CD4-positive, alpha-beta T cell treated with Interleukin-4 for 4 hours (primary cell): ENCODE measurements around the gene ABHD3.
"Not testable (repeated sequence)": the region's sequence is repeated elsewhere in the genome, so short reads cannot be mapped to it uniquely, and the experiment has no call there.

Source experiments
- DNase-seq: peaks from one replicate; pipeline ENCODE4 v3.0.0-alpha.2; 2020

ABHD3 gene

DNA sequence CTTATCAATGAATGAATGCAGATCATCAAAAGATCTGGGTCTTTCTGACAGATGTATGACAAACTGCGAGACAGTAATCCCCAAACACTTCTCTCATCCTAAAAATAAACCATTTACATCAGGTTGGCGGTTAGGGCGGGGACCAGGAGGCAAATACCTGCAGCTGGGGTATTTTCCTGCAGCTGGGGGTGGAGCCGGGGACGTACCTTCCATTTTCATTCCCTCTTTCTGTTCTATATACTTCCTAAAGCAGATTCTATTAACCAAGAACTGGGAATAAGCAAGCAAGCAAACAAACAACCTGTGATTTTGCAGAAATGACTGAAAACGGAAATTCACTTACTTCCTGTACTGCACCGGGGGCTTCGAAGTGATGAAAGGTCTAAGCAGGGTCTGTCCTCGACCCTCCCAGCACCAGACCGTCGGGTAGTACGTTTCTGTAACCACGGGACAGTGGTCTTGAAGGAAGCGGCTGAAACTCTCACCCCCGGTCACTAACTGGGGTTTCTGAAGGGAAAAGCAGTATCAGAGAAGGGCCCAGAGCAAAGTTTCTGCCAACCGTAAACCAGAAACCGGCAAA lies 1.2 kb downstream of the ABHD3 start:
- DNase-seq = peak; percentile 48

DNA sequence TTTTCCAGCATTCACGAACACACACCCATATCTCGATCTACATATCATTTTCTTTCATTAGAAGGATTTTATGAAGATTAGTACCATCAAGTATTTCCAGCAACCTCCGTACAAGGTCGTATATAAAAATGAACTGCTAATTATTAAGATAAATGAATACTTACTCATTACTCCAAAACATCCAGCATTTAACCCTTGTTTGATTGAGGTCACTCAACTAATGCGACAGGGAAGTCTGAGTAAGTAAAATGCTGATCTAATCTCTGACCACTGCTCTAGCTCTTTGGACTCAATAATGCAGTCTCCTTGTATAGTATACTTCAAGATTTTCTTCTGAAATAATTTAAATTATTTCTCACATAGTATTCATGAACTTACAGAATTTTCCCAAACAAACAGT lies 2.0 kb downstream of the ABHD3 start:
- no peak for DNase-seq

DNA sequence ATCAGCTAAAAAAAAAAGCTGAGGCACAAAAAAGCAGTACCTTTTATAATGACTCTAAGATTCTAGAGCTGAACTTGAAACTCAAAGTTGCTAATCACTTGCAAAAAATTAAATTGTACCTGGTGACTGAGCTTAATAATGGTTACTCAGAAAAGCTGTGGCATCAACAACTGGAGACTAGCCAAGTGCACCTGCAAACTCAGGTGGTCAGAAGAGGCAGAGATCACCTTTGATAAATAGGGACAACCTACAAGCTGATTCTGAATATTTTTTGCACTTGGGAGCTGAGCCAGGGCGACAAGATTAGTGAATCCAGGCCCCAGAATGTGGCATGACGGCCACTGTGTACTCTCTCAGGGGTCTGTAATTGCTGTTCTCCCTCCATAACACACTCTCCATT lies 3.0 kb downstream of the ABHD3 start:
- DNase-seq = no peak

DNA sequence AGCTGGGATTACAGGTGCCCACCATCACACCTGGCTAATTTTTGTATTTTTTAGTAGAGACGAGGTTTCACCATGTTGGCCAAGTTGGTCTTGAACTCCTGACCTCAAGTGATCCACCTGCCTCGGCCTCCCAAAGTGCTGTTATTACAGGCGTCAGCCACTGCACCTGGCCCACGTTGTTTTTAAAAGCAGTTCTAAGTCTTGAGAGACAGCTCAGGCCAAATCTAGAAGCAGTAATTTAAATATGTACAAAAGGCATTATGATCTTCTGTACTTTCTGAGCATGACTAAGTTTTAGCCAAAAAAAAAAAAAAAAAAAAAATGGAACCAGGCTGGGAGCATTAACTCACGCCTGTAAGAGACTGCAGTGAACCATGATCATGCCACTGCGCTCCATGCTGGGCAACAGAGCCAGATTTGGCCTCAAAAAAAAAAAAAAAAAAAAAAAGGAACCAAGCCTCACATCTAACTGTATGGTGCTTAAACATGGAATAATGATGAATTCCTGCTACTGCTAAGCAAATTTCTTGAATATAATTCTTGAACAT lies 4.0 kb downstream of the ABHD3 start:
- no peak for DNase-seq

DNA sequence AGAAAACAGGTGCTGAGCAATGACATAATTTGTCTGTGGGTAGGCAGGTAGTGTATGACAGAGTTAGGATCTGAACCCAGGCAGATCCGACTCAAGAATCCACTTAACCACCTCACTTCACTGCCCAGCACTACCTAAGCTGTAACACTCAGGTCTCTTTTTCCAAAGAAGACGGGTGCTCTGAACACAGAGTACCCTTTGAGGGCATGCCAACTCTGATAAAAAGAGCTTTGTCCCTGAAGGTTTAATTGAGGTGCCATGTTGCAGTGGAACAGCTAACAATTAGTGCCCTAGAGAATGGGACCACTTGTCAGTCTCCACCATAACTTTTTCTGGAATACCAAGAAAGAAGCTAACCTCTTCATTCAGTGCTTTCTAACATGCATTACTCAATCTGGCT lies 11.3 kb downstream of the ABHD3 start:
- no peak for DNase-seq

DNA sequence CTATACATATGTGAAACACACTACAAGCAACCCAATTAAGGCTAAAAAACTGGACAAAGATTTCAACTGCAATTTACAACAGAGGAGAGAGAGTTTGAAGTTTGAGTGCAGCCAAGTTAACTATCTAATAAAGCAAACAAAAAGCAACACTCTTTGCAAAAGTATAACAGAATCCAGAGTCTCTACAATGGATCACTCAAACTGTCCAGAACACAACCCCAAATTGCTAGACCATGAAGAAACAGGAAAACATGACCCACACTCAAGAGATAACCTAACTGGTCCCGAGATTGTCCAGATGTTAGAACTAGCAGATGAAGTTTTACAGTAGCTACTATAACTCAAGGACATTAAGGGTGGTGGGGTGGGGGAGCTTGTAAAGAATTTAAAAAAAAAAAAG lies 14.8 kb downstream of the ABHD3 start:
- DNase-seq = no peak

DNA sequence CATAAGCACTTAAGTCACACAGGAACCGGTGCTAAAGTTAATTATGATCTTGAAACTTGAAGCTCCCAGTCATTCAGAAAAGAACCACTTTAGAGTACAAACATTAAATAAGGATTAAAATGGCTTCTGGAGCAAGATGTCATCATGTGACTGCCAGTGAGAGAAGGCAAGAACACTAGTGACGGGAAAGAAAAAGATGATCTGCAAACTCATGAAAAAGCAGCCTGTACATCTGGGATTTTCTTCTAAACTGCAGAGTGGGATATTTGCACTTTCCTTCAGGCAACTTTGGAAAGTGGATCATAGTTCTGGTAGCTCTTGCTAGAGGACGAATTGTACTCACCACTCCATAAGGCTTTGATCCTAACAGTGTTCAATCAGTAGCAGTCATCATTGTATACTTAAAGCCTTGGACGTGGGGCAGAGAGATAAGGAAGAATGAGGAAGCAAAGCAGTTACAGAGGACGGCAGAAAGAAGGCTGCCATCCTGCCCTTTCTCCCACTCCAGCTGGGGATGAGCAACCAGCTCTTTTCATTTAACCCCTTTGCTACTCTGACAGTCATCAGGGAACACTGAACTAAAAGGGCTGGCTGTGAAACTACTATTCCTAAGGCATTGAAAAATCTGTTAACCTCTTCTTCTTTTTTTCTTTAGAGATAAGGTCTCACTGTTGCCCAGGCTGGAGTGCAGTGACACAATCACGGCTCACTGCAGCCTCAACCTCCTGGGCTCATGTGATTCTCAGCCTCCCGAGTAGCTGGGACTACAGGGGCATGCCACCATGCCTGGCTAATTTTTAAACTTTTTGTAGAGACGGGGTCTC lies 18.1 kb downstream of the ABHD3 start:
- DNase-seq = no peak

DNA sequence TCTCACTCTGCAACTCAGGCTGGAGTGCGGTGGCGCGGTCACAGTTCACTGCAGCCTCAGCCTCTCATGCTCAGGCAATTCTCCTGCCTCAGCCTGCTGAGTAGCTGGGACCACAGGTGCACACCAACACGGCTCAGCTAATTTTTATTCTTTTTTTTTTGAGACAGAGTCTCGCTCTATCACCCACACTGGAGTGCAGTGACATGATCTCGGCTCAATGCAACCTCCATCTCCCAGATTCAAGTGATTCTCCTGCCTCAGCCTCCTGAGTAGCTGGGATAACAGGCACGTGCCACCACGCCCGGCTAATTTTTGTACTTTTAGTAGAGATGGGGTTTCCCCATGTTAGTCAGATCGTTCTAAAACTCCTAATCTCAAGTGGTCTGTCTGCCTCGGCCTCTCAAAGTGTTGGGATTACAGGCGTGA lies 19.0 kb downstream of the ABHD3 start:
- DNase-seq = not testable (repeated sequence)

DNA sequence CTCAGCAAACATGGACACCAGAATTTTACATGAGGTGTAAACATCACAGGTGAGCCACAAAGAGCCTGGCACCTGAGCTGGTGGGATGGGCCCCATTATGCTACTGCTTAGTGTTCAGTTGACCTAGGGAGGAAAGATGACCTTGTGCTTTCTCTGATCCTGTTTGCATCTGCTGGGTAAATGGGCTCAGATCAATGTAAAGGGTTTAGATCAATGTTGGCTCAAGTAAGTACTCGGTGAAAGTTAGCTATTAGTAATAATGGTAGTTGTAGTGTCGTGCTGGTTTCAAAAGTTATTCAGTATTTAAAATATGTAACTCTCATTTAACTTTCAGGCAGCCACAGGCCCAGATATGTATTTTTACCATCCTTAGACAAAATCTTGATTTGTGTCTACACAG lies 19.8 kb downstream of the ABHD3 start:
- DNase-seq = no peak

DNA sequence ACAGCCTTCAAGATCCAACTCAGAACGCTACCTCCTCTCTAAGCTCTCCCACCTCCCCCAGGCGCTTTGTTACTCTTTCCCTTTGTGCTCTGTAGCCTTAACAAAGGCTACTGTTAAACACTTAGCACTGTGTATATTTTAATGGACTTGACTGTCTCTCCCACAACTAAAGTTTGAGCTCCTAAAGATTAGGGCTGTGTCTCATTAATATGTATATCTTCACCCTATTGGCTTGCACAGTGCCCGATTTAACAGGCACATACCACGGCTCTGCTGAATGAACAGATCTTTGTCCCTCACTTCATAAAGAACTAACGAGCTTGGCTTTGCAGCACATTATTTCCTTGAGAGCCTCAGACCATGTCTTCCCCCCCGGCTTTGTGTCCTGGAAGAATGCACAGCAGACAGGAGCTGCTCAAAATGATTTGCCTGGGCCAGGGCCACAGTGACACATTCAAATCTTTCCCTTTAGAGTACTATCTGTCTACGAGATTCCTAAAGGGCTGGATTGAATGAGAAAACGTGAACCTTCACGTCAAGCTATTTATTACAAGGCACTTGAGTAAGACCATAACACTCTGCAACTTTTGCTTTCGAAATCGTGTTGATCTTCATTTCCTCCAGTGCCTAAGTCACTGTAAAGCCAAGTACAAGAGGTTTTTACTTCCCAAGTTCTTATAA lies 22.1 kb downstream of the ABHD3 start:
- peak; percentile 54 for DNase-seq

DNA sequence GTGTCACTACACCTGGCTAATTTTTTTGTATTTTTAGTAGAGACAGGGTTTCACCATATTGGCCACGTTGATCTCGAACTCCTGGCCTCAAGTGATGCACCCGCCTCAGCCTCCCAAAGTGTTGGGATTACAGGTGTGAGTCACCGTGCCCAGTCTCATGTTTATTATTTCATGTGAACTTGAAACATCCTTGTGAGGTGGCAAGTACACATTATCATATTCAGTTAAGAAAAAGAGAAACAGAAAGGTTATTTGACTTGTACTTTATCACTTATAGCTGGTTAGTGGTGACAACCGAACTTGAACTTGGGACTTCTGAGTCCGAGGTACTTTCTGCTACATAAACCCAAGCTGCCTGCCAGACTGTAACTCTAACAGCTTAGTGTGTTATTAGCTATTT lies 24.4 kb downstream of the ABHD3 start:
- DNase-seq = no peak

DNA sequence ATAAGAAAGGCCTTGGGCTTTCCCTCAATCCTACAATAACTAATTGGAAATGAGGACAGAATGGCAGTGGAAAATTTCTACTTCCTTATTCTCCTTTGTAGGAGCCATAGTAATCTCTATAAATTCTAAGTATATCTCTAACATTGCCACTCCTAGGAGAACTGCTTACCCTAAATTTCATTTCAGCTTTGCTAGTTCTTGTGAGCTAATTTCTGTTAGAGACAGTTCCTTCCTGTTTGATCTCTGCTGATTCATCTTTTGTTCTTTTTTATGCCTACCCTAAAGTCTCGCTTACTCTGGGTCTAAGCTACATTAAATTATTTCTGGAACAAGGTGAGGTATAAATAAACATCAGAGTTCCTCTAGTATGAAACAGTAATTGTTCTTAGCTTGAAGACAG lies 25.7 kb downstream of the ABHD3 start:
- DNase-seq = no peak

DNA sequence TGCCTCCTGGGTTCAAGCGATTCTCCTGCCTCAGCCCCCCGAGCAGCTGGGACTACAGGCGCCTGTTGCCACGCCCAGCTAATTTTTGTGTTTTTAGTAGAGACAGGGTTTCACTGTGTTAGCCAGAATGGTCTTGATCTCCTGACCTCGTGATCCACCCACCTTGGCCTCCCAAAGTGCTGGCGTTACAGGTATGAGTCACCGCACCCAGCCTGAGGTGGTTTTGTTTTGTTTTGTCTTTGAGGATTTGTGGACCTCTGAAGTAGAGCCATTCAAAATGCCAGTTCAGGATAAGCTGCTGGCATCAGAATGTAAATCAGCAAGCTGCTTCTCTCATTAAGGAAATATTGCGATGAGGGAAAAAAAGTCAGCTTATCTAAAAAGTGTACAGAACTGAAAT lies 29.2 kb downstream of the ABHD3 start:
- DNase-seq = not testable (repeated sequence)

DNA sequence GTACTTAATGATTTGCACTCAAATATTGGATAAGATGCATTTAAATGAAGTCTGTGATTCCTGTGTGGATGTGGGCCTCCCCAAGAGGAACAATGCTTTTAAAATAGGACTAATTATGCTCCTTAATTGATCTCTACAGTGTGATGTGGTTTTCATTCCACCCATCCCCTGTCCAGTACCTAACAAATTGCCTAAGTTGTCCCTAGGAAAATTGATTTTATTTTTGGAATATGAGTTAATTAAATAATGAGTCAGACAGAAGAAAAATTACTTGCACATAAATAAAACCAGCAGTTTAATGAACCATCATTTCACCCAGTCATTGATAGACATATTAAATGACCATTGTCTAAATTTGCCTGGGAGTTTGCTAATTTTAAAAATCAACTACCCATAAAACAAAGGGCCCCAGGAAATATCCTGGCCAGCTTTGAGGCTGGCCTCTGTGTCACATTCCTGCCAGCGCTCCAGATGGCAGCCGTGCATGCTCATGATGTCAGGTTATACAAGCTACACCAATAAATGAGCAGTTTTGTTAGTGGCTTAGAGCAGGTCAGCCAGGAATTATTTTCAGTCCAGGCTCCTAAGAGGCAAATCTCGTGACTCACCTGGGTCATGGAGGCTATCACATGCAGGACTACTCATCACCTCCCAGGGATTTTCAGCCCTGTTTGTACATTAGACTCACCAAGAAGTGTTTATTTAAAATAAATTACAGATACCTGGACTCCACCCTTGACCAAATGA lies 31.9 kb downstream of the ABHD3 start:
- no peak for DNase-seq

DNA sequence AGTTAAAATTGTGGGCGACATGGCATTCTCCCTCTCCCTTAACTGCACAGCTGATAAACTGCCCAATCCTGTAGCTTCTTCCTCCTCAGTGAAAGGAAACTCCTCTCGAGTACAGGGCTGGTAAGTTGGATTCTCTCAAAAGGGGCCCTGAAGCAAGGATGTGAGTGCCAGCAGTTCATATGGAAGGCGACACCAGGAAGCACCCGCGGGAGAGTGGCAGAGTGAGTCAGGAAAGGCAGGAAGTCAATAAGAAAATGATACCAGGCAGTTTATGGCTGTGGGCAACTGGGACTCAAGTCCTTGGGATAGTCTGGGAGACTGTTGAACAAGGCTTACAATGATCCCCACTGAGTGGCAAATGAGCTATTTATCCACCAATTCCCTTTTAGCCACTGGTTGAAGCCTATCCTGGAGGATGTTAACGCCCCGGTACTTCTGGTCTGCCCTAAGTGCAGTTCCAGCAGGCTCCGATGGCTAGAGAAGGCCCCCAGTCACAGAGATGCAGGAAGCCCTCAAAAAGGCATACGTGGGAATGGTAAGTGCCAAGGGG lies 34.8 kb downstream of the ABHD3 start:
- DNase-seq = no peak

DNA sequence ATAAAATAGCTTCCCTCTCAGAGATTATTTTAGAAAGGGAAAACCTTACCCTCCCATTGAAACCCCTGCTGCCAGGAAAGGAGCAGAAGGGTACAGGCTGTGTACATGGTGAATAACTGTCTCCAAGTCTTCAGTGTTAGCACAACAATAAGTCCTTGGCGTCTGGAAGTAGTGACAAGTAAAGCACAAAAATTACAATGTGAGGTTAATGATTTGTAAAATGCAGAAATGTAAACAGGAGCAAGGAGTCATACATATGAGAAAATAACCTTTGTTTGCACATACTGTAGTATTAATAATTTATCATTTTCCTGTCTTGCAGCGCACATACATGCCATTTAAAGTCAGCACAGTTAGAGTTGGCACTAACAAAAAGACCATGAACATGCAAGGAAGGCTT lies 40.5 kb downstream of the ABHD3 start:
- no peak for DNase-seq

DNA sequence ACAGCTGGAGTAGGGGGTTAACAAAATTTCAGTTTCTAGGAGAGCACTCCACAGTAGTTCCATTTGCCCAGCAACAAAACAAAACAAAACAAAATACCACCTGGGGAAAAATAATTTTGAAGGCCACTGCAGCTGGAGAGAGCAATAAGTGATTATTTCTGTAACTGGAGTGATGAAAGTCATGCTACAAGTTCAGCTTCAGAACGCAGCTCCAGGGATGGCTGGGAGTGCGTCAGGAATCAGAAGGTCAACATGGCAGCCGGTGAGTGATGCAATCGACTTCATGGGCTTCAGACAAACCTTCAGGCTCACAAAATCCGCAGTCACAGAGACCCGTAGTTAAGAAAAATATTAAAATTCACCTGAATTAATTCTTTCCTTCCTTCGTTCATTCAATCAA lies 41.0 kb downstream of the ABHD3 start:
- no peak for DNase-seq

DNA sequence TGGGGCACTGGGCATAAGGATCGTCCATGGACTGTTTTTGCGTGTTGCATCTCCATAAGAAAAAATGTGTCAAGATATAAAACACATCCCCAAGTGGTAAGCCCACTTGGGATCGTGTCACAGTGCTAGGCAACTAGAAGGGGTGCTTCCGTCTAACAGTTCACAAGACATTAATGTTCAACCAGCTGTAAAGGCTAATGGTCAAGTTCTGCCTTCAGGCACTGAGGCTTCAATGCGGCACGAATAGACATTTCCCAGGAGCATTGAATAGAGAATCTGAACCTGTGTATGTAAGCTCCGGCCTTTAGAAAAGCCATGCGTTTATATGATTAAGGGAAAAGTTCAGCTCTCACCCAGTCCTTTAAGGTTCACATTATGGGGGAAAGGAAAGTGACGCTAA lies 42.0 kb downstream of the ABHD3 start:
- no peak for DNase-seq

DNA sequence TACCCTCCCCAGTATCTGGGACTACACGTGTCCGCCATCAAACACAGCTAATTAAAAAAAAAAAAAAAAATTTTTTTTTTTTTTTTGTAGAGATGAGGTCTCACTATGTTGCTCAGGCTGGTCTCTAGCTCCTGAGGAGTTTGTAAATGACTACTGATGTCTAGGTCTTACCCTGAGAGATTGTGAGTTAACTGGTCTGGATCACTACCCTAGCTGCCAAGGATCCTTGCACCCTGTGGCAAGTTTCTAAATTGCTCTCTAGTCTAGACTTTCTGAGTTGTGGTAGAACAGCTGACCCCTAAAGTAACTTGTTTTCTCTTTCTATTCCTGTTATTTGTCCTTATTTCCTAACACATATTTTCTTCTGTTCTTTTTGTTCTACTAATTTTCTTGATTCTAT lies 44.5 kb downstream of the ABHD3 start:
- no peak for DNase-seq

DNA sequence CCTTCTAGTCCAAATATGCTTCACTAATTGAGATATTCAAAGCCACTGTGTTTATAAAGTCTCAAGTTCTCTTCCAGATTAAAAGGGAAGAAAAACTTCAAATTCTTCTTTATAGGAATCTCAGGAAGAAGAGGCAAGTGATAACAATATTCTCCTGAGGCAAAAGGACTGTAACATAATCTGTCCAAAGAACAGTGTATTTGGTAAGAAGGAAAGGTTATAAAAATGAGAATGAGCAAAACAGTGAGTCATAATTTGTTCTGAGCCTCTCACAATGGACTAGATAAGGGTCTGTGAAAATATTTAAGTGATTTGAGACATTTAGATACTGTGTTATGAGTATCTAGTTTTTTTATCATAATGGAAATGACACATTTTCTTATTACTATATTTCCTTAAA lies 48.2 kb downstream of the ABHD3 start:
- no peak for DNase-seq

DNA sequence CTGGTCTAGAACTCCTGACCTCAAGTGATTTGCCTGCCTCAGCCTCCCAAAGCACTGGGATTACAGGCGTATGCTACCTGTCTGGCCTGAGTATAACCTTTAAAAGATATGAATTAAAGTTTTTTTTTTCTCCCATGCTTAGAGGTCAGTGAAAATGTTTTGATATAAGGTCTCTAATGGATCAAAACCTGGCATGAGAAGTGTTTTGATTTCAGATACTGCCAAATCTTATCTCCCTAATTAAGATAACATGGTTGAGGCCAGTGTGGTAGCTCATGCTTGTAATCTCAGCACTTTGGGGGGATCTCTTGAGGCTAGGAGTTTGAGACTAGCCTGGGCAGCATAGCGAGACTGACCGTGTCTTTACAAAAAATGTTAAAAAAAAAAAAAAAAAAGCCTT lies 51.2 kb downstream of the ABHD3 start:
- DNase-seq = no peak

DNA sequence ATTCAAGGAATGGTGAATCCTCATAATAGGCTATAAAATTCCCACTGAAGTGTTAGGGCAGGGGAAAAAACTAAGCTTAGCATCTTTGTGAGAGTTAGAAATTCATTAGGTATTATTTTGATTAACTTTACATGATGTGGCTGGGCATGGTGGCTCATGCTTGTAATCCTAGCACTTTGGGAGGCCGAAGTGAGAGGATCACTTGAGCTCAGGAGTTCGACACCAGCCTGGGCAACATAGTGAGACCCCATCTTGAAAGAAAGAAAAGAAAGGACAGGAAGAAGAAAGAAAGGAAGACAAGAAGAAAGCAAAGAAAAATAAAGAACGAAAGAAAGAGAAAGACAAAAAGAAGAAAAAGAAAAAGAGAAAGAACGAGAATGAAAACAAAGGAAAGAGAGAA lies 52.5 kb downstream of the ABHD3 start:
- DNase-seq = no peak

DNA sequence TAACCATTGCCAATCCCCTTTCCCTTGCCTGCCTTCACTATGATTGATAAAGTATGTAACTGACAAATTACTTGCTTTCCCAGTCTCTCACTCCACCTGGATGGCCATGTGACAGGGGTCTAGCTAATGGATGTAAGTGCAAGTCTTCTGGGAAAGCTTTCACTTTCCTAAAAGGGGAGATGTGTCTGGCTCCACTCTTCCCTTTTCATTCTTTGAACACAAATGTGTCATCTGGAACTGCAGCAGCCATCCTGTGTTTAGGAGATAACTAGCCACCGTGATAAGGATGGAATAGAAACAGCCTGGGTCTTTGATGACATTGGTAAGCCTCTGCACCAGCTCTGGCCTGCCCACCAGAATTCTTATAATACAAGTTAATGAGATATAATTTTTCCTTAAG lies 54.3 kb downstream of the ABHD3 start:
- no peak for DNase-seq
